Right ventricle myocardium inferior (tissue), 1 donor: ENCODE results near the gene CAPNS2. TPM values are rescaled to one million over a fixed set of nuclear protein-coding genes. Genes with fewer than 3 reads are reported as not detected.
A peak's percentile ranks its signal among the peaks of the same experiment; 100 is the strongest.

ENCODE experiments used
- ATAC-seq: fragments of 200-7000 bp; cut with Tn5 transposase; one replicate; pipeline ENCODE4 v1.9.1; 2020; ENCODE audit warnings: mild to moderate bottlenecking, moderate library complexity
- DNase-seq: peaks from one replicate; pipeline ENCODE4 v3.0.0; 2021; ENCODE audit errors: missing footprints
- intact Hi-C: fragments of 100-400 bp; cut with DNase I; formaldehyde crosslinking; loops from one replicate; pipeline ENCODE4 v1.11.0; 2022
- long read RNA-seq: library from polyadenylated mRNA; unstranded; transcript quantifications from one replicate; pipeline ENCODE4 v2.0.0, GENCODE V29; 2021
- total RNA-seq: library from RNA; stranded (reverse); fragmentation: NEBNext Ultra II Directional; extraction: Animal tissue kit (Norgen Biotek cat#: 25700); gene quantifications from one replicate; pipeline ENCODE4 v1.2.1, GENCODE V29; 2021
- donor health status: DM: no; HTN: yes; CAD: no; lungs with severe emphysema.

The CAPNS2 gene
- total RNA-seq = not detected
- long read RNA-seq = 0 reads

- intact Hi-C loops = no loop called here
- no peak for DNase-seq
Measured at GRCh38 chr16:55566432-55567175, at the start of gene CAPNS2. CAPNS2 (plus strand) TSS chr16:55566684; CDS start chr16:55566757, 73 bp downstream.

GRCh38 chr16:55521792-55522191 is 44.7 kb upstream of the CAPNS2 start:
- DNase-seq (no peak), ATAC-seq (no peak)
- intact Hi-C loops = no loop called here

More at GRCh38 chr16:55566432-55567175, at the start of gene CAPNS2:
- no peak for ATAC-seq

DNA sequence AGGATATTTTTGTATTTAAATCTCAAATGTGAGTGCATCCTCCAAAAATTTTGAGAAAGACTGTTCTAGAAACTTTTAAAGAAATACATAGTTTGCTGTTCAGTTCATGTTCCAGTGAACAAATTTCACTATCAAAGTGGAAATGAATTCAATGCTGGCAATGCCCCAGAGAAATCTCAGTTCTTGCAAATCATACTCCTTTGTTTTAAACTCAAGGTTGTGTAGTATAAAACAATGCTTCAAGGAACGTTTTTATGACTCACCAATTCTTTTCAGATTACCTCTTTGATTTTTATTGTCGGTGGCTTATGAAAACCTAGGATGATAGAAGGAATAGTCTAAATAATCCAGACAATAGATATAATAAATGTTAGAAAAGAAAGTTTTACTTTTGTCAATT is 40.0 kb upstream of the CAPNS2 start:
- intact Hi-C loops = no loop called here
- ATAC-seq (no peak), DNase-seq (no peak)

GRCh38 chr16:55527885-55528284 is 38.6 kb upstream of the CAPNS2 start:
- DNase-seq = no peak
- no peak for ATAC-seq
- intact Hi-C loops = no loop called here

DNA sequence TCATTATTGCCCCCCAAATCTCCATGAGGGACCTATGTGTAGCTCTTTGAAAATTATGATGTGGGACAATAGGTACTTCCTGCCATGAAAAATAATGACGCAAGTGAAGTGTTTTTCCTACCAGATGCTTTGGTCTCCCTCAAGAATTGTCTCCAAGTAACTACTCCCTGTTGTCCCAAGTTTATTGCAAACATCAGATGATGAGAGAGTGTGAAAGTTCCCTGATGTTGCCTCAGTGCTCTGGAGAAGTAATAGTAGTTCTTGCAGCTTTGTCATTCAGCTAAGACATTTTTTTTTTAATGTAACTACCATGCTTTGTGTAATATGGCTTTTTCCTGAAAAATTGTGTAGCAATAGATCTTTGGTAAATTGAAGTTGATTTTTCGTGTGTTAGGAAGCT is 37.5 kb upstream of the CAPNS2 start:
- ATAC-seq (peak; percentile 94), DNase-seq (no peak)
- intact Hi-C loops = no loop called here

DNA sequence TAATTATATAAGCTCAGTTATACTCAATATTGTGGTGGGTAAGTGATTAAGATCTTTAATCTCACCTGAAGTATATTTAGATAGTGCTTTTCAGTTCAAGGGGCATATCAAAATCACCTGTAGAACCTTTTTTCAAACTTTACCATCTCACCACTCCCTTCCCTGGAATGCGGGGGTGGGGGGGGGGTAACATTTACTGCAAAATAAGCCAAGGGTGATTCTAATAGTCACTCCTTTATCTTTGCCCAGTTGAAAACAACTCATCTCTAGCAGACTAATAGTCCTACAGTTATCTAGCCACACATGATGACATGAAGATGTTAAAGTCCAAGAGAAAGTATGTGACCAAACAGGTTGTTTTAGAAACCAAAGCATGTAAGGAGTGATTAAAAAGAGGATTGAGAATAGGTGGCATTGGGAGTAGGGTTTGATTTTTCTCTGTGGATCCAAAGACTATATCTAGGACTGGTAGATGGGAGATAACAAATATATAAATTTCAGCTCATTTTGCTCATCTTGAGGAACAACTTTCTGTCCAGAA is 36.1 kb upstream of the CAPNS2 start:
- ATAC-seq (no peak), DNase-seq (no peak)
- intact Hi-C loops = no loop called here

DNA sequence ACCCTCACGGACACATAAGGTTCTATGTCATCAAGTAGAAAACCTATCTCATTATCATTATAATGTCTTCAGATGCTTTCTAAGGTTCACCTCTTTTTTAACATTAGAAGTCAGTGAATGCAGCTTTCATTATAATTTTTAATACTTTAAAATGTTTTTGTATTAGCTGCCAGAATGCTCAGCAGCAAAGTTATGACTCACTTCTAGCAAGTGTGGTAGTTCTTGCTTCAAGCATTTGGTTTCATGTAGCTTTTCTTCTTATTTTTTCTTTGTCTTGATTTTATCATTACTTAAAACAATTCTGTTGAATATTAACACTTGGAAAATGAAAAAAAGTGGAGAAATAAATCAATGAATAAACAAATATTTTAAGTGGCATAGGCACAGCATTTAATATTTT is 34.3 kb upstream of the CAPNS2 start:
- ATAC-seq = no peak
- no peak for DNase-seq
- intact Hi-C loops = no loop called here

- intact Hi-C loops = no loop called here
- DNase-seq (no peak), ATAC-seq (no peak)
Measured at GRCh38 chr16:55534756-55535155, 31.7 kb upstream of the CAPNS2 start.

GRCh38 chr16:55539049-55539448 is 27.4 kb upstream of the CAPNS2 start:
- ATAC-seq = peak; percentile 50
- intact Hi-C loops = no loop called here

DNA sequence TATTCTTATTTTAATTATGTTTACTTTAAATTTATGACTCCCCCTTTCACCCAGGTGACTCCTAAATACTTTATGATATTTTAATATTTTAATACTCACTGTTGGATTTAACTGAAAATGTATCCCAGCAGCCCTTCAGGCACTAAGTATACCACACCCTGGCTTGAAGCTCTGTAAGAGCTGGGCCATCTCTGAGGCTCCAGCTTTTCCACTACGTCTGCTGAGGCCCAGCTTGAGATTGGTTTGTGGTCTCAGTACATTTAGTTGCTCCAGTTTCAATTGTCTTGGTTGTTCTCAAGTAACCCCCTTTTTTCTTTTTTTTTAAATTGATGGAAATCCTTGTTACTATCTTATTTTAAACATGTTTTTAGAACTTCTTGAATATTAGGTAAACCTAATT is 27.0 kb upstream of the CAPNS2 start:
- ATAC-seq = peak; percentile 73
- intact Hi-C loops = no loop called here
- no peak for DNase-seq

More at GRCh38 chr16:55539049-55539448, 27.4 kb upstream of the CAPNS2 start:
- no peak for DNase-seq

DNA sequence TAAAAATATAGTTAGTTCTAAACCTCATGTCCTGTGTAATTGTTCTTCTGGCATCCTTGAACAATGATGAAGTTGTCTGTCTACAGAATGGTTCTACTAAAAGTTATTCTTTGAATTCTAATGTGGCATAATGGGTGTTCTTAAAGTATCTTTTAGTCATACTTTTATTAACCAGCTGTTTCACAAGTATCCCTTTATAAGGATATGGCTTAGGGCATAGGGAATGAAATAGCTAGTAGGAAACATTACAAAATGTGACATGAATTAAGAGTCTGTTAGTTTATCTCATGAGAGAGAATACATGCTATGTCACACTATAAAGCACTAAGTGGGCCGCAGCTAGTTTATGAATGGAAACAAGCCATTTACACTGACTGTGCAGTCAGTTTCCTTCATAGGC is 26.3 kb upstream of the CAPNS2 start:
- ATAC-seq (no peak), DNase-seq (no peak)
- intact Hi-C loops = loop anchor here (5.0 kb wide), 2 partner anchors 43 to 162 kb away; no protein-coding TSS in a partner anchor

DNA sequence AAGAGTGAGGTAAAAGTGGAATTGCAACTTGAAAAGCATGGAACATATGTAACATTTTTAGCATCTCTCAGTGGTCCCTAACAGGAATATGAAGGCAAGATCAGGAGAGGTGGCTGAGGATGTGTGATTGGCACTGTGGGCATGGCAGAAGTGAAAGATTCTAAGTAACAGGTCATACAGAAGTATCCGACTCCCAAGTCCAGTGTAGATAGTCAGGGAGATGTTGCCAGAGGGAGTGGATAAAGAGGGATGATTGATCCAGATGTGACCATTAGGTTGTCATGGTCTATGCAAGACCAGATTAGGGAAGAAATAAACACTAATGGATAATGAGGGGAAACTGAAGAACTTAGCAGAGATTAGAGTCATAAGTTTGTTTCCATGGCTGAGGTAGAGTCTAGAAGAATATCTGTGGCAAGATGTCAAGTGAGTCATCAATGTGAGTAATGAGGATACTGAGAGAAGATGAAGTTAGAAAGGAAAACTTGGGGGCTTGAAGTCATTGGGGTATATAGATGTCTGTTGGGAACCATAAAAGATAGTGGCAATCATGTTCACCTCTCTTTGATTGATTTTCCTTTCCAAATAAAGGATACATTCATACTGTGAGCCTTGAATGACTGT is 23.9 kb upstream of the CAPNS2 start:
- intact Hi-C loops = loop anchor here (1.0 to 5.0 kb wide), 3 partner anchors 45 to 160 kb away; no protein-coding TSS in a partner anchor
- ATAC-seq (peak; percentile 33), DNase-seq (no peak)

DNA sequence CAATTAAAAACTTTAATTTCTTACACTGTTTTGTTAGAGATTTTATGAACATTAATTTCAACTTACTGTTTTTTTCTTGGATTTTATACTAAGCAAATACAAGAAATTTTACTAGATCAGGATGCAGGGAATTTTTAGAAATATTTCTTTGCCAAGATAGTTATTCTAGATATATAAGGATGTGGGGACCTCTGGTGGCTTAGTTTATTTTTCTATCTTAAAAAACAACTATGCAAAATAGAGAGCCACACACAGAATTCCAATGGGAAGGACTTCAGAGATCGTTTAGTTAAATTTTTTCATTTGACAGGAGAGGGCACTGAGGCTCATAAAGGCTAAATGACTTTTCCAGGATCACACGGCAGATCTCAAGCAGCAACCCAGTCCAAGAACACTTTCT is 23.0 kb upstream of the CAPNS2 start:
- no peak for ATAC-seq
- no peak for DNase-seq
- intact Hi-C loops = loop anchor here (5.0 kb wide), 2 partner anchors 46 to 159 kb away; no protein-coding TSS in a partner anchor

- no peak for DNase-seq
- ATAC-seq = no peak
- intact Hi-C loops = no loop called here
Measured at GRCh38 chr16:55552621-55553020, 13.9 kb upstream of the CAPNS2 start.

GRCh38 chr16:55555436-55555835 is 11.0 kb upstream of the CAPNS2 start:
- DNase-seq = no peak
- ATAC-seq = no peak
- intact Hi-C loops = no loop called here

- intact Hi-C loops = no loop called here
- no peak for ATAC-seq
- no peak for DNase-seq
Measured at GRCh38 chr16:55557186-55557585, 9.3 kb upstream of the CAPNS2 start.

GRCh38 chr16:55559233-55559632 is 7.3 kb upstream of the CAPNS2 start:
- peak; percentile 64 for ATAC-seq
- intact Hi-C loops = no loop called here

GRCh38 chr16:55559933-55560516 is 6.5 kb upstream of the CAPNS2 start:
- DNase-seq (no peak), ATAC-seq (no peak)
- intact Hi-C loops = no loop called here

More at GRCh38 chr16:55559233-55559632, 7.3 kb upstream of the CAPNS2 start:
- no peak for DNase-seq

GRCh38 chr16:55561319-55561848 is 5.1 kb upstream of the CAPNS2 start:
- ATAC-seq (no peak), DNase-seq (no peak)
- intact Hi-C loops = no loop called here
